ENCODE data around the gene PRM2.

The PRM2 gene

DNA sequence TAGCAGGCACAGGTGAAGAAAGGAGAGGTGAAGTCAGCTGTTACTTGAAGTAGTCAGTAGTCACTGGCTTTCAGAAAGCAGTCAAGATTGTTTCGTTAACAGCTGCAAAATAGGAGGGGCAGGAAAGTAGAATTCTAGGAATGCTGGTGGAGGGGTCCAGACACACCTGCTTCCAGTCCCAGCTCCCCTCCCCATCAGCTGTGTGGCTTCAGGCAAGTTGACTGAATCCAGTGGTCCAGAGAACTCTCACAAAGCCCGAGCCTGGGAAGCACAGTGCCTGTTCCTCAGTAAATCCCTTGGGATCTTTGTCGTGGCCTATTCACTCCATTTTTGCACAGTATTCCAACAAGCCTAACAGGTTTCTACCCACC is 15.7 kb downstream of the PRM2 start:
- DNase-seq, result no peak
- ATAC-seq, result no peak

DNA sequence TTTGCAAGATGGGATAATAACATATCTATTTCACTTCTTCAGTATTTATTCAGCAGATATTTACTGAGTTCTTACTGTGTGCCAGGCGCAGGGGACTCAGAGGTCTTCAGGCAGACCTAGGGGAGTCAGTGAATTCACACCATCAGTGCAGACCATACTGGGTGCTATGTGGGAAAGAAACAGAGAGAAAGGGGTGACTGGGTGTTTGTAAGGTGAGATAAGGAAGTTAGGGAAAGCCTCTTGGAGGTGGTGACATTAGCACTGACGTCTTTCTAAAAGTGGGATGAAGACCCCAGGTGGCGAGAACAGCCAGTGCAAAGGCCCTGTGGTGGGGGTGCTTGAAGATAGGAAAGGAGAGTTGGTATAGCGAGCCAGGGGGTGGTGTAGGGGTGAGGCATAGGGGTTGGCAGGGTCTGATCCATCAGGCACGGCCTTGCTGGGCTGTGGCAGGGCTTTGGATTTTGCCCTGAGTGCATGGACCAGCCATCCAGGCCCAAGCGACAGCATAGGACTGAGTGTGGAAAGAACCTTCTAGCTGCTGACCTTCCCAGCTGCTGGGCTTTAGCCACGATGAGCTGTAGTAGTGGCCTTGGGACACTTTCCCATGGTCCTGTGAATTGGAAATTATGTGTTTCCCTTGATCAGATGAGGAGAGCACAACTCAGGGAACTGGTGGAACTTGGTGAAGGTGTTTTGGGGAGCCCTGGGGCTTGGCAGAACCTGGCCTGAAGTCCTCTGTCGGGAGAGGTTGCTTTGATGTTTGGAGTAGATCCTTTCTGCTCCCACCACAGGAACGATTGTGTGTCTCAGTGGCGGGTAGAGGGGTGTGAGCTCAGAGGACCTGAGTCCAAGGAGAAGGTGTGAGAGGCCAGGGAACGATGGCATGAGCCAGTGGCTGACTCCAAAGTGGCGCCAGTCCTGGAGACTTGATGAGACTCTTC is 16.4 kb downstream of the PRM2 start:
- no peak for ATAC-seq
- no peak for DNase-seq

DNA sequence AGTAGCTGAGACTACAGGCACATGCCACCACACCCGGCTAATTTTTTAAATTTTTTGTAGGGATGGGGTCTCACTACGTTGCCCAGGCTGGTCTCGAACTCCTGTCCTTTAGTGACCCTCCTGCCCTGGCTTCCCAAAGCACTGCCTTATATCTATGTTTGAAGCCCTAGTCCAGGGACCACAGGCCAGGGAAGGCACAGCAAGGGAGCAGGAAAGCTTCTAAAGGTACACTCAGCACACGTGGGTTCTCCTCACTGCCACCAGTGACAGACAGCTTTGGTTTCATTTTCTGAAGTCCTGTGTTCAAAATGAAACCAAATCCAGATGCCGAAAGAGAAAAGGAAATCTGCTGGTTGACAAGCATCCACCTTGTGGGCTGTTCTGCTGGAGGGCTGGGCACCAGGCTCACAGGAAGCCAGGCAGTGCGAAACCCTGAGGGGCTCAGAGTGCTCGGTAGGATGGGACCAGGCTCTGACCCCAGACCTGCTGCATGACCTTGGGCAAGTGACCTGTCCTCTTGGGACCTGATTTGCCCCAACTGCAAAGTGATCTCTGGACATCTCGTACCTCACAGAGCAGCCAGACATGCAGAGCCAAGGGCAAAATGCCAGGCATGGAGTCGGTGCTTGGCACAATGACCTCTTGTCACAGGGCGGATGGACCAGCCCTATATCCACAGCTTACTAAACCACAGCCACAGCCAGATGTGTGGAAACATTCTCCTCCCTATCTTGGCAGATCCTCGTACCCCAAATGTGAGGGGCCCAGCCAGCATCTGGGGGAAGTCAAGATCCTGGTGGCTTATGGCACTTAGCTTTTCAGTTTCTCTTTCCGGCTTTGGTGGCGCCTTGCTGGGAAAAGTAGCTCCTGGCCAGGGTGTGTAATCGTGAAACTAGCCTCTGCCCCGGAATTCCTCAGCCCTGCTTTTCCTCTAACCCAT is 17.5 kb downstream of the PRM2 start:
- ATAC-seq (peak; percentile 2), DNase-seq (no peak)

DNA sequence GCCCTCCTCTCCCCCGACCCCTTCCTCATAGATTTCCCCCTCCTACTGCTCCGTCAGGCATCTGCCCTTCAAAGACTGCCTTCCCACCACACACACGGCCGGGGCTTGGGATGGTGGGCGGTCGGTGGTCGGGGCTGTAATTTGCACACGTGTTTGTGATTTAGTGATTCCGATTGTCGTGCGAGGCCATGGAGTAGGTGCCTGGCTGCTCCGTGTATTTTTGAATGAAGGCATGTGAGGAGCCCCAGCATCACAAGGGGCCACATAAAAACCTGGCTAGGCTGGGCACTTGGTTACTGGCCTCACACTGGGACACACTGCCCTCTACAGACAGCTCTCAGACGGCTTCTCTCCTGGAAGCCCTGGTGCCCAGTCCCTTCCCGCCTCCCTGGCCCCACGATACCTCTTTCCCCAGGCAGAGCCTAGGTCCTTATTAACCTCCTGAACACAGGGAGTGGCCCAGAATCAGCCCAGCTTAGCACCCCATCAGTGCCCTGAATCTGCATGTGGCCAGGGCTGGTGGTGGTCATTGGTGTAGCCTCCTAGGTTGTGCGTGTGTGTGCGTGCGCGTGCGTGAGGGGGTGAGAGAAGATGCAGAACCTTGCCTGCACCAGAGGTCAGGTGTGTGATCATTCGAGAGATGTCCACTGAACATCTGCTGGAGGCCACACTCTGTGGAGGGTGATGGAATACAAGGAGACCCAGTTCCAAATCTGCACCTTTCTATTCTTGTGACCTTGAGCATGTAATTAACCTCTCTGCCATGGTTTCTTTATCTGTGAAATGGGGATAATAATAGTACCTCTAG is 18.9 kb downstream of the PRM2 start:
- ATAC-seq (peak; percentile 9), DNase-seq (peak; percentile 73)

DNA sequence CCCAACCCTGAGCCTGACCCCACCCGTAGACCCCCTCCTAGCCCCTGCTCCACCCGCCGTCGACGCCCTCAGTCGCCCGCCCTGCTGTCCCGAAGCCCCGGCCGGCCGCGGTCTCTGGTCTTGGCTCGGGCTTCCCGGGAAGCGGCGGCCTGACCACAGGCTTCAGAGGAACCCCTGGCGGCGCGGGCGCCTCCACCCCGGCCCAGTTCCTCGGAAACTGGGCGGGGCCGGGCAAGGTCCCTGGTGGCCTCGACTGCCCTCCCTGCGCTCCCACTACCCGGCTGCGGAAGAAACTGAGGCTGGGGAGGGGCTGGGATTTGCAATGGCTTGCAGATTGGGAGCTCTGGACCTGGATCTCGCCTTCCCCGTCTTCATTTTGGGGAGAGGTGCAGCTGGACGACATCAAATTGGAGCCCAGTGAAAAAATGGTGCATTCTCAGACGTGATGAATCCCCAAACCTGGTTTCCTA is 19.6 kb downstream of the PRM2 start:
- ATAC-seq (no peak), DNase-seq (peak; percentile 69)

DNA sequence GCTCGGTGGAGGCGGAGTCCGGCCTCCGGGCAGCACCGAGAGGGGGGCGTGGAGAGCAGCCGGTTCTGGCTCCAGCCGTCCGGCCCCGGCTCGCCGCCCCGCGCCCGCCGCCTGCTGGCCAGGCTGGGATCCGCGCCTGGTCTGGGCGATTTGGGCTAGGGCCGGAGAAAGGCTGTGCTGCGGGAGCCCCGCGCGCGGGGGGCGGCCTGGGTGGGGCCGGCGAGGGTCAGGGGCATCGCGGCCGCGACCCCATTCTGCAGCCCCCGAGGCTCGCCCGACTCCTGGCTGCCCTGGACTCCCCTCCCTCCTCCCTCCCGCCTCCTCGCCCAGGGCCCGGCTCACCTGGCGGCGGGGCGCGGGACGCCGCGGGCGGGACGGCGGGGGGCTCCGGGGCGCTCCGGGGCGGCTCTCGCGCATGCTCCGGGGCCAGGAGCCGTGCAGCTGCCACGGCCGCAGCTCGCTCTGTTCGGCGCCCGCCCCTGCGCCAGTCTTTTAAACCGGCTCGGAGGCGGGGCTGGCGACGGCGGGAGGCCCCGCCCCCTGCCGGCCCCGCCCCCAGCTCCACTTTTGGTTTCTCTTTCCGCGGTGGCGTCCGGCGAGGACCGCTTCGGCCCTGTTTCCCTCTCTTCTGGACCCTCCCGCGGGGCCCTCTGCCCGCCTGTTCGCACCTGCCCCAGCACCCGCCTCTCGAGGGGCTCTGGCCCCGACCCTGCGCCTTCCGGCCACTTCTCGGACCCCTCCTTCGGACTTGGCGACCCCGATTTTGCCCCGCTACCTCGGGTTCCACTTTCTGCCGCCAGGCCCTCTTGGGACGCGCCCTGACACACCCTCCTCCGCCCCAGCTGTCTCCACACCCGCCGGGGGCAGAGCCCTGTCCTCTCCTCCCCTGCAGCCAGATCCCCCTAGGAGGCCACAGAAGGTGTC is 20.3 kb downstream of the PRM2 start, which contains the start of gene SOCS1:
Gene SOCS1, minus strand, starts transcription at position 468 of the 924 bp plus-strand sequence. CDS start 726 bp downstream, outside the sequence.
- ATAC-seq, result peak; percentile 58

DNA sequence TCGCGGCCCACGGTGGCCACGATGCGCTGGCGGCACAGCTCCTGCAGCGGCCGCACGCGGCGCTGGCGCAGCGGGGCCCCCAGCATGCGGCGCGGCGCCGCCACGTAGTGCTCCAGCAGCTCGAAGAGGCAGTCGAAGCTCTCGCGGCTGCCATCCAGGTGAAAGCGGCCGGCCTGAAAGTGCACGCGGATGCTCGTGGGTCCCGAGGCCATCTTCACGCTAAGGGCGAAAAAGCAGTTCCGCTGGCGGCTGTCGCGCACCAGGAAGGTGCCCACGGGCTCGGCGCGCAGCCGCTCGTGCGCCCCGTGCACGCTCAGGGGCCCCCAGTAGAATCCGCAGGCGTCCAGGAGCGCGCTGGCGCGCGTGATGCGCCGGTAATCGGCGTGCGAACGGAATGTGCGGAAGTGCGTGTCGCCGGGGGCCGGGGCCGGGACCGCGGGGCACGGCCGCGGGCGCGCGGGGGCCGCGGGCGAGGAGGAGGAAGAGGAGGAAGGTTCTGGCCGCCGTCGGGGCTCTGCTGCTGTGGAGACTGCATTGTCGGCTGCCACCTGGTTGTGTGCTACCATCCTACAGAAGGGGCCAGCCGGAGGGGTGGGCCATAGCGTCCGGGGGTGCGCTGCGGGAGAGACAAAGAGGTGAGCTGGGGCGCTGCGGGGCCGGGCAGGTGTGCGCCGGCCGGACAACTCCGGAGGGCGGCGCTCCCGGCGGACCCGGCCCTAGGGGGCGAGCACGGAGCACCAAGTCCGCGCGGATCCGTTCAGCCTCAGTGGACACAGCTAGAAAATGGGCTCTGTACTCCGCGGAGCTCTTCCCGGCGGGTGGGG is 21.2 kb downstream of the PRM2 start:
- DNase-seq (peak; percentile 54), ATAC-seq (peak; percentile 0)

More for the DNA sequence above, 20.3 kb downstream of the PRM2 start, which contains the start of gene SOCS1:
- peak; percentile 93 for DNase-seq

DNA sequence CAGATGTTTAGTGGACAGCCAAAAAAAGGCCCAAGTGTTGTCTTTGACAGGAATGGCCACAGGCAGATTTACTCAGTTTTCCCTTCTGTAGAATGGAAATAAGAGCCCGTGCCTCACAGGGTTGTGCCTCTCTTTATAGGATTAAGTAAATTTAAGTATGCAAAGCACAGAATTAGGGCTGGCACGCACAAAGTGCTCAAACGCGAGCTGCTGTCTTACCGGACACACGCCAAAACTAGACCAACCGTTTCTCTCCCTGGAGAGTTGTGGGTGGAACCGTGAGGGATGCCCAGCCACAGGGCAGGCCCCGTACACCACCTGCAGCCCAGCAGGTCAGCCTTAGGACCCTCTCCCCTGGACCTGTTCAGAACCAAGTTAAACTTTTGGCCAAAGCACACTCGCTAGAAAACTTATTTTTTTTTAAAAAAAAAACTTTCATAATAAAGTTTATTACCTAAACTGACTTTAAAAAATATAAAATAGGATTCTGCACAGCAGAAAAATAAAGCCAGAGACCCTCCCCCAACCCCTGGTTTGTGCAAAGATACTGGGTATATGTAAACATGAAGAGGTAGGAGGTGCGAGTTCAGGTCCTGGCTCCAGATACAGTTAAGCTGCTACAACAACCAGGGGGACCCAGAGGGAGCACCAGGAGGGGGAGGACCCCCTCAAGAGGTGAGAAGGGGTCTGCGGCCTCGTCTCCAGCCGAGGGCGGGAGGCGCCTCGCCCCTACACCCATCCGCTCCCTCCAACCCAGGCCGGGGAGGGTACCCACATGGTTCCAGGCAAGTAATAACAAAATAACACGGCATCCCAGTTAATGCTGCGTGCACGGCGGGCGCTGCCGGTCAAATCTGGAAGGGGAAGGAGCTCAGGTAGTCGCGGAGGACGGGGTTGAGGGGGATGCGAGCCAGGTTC is 22.0 kb downstream of the PRM2 start:
- no peak for DNase-seq
- ATAC-seq, result no peak

DNA sequence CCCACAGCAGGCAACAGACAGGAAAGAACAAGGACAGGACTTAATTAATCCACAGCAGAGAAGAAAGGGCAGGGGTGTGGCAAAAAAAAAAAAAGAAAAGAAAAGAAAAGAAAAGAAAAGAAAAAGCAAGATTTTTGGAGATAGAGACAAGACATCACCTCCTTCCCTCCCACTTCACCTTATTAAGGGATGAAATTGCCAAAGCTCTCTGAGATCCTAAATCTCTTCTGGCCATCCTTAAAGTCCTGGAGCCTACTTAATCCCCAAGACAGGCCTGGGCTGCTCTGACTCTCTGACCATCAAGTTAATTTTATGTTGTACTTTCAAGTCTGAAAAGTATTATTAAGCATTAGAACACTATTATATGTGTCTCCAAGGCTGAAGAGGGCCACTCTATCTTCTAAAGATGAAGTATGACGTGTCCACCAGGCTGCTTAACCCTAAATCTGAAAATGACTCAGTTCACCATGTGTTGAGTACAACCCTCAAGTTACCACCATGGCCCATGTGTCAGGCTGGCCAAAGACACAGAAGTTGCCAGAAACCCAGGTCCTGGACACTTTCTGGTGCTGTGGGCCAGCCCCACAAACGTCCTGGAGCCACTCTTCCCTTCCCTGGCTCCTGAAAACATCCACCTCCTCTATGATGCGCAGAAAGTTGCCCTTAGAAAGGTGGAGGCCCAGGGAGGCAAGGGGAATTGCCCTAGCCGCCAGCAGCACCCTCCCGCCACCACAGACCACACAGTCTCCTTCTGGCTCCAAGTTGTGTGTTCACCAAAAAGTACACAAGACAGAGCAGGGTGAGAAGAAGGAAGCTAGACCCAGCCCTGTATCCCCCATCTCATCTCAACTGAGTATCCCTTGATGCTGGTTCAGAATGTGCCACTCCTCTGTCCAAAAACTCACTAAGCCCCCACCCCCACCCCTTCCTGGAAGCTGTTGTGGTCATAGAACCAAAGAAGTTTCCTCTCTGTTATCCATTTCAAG is 23.0 kb downstream of the PRM2 start:
- ATAC-seq (peak; percentile 12), DNase-seq (peak; percentile 69)

DNA sequence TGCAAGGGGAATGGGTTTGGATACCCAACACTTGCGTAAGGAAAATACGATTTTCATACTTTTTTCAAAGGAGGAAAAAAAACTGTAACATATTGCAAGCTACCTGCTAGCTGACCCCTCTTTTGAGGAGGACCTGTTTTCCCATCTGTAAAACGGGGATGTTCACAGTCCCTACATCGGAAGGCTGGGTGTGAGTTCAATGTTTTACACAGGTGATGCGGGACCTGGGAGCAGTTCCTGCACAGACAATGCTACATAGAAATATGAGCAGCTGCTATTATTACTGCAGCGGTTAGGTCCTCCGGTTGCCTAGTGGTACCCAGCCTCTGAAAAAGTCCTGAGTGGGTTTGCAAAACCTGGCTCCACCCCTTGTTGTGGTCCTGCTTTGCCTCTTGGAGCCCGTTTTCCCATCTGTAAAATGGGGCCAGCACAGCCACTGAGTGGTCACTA is 23.8 kb downstream of the PRM2 start:
- ATAC-seq, result no peak

DNA sequence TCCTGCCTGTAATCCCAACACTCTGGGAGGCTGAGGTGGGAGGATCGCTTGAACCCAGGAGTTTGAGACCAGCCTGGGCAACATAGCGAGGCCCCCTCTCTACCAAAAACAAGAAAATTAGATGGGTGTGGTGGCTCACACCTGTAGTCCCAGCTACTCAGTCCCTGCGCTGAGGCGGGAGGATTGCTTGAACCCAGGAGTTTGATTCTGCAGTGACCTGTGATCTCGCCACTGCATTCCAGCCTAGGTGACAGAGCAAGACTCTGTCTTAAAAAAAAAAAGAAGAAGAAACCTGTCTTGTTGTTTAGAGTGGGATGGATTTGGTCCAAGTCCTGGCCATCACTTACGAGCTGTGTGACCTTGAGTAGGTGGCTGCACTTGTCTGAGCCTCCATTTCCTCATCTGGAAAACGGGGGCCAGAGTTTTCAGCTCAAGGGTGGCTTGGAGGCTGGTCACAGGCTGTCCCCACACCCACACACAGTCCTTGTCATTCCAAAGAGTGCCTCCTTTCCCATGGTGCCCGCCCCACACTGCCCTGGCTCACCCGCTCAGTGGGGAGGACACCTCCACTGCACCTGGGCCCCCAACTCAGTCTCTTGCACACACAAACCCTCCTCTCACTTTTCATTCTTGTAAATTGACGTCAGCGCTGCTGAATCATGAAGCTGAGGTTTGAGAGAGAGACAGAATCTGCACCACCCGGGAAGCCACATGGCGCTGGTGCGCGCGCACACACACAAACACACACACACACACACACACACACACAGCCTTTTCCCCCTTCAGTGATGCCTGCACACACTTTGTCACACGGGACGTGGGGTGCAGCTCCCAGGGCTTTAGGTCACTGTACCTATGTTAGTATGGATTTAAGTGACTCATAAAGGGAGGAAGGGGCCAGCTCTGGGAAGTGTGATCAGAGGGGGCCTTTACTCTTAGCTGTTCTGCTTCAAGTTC is 24.5 kb downstream of the PRM2 start:
- peak; percentile 84 for DNase-seq
- ATAC-seq, result peak; percentile 26

More for the DNA sequence above, 23.8 kb downstream of the PRM2 start:
- DNase-seq, result no peak

DNA sequence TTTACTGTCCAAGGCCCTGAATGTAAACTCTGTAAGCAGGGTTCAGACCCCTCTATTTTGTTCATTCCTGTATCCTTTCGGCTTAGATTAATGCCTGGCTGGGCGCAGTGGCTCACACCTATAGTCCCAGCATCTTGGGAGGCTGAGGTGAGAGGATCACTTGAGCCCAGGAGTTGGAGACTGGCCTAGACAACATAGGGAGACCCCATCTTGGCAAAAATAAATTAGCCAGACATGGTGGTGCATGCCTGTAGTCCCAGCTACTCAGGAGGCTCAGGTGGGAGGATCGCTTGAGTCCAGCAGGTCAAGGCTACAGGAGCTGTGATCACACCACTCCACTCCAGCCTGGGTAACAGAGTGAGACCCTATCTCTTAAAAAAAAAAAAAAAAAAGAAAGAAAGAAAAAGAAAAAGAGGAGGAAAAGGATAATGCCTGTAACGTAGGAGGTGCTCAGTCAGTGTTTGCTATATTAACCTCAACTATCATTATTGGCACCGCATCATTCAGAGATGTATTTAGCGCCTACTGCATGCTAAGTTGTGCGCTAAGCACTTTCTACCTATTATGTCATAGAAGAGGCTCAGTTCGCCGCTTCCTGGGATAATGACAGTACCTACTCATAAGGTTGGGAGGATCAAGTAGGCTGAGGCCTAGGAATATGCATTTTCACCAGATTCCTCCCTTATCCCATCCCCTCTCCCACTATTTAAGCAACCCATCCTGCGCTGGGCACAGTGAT is 25.3 kb downstream of the PRM2 start:
- ATAC-seq (no peak), DNase-seq (no peak)

DNA sequence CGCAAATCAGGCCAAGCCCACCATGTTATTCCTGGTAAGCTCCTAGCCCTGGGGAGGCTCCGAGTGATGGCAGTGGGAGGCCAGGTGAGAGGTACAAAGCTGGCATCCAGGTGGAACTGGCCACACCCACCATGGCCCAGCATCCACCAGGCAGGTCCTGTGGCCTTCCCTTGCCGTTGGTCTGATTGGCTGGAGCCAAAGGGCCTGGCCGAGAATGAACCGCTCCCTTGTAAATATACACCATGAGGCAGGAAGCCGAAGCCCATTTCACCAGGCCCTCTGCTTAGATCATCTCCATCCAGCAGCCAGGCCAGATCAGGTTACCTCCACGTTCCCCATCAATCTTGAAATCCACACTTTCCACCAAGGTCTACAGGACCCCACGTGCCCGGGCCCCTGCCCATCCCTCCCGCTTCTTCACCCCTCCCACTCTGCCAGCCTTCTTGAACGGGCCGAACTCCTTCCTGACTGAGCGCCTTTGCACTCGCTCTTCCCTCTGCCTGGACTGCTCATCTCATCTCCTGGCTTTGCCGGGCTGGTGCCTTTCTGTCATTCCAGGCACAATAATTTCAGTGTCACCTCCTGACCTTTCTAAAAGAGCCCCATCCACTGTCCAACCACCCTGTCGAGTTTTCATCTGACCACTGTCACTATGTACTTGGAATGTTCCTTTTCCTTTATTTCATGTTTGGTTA is 26.0 kb downstream of the PRM2 start:
- no peak for ATAC-seq
- no peak for DNase-seq

DNA sequence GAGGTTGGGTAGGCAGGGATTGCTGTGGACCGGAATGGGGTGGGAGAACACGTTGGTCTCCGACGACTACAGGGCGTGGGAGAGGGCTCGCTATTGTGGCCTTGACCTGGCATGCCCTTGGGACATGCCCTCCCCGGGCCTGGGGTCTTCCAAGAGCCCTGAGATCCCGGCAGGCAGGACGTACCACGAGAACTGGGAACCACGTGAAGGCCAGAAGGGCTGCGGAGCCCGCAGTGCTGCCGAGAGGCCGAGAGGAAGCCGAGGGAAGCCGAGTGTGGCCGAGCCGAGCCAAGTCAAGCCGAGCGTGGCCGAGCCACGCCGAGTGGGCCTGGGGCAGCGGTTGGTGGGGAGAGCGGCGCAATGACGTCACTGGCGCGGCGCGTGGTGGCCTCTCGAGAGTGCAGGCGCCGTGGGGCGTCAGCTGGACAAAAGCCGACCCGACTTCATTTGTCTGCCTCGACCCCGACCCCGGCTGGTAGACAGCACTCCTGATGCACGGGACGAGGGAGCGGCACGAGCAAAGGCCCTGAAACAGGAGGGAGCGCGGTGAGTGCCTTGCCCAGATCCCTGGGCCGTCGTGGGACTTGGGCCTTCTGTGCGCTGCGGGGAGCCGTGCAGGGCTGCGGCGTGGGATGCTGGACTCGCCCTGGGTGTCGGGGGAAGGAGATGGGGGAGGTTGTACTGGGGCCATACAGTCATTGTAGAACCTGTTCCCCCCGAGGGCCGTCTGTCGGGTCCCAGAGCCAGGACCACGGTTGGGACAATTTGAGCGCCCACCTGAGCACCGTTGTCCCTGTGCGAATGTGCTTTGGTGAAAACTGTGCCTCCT is 26.8 kb downstream of the PRM2 start:
- no peak for ATAC-seq
- no peak for DNase-seq

Measured in stimulated activated naive CD8-positive, alpha-beta T cell treated with anti-CD3 and anti-CD28 coated beads, Interleukin-15, Interleukin-2, amounts not matched to agents 100 U/mL and 50 U/mL, for 24 hours (primary cell).